WI38 (cell line): Measurements from ENCODE around the gene LIME1.
A peak's percentile ranks its signal among the peaks of the same experiment; 100 is the strongest.

Experiments
- H3K4me3 ChIP-seq: 2 replicates; pipeline ENCODE4 v1.5.1; 2011; ENCODE audit warnings: low read depth, mild to moderate bottlenecking, control low read depth, low read length
- CTCF ChIP-seq: IDR thresholded peaks from 2 replicates; pipeline ENCODE4 v1.5.1; 2012; ENCODE audit warnings: low read depth, mild to moderate bottlenecking, control low read depth, low read length

The LIME1 gene

GRCh38 chr20:63739130-63740069, 2.9 kb downstream of the LIME1 start, which contains the start of gene SLC2A4RG:
Gene SLC2A4RG, plus strand, starts transcription at chr20:63739776. Its CDS starts 137 bp downstream, at chr20:63739913.
- TF ChIP-seq CTCF: no peak
- H3K4me3 ChIP-seq: peak within 1 kb of the TSS; percentile 70

DNA sequence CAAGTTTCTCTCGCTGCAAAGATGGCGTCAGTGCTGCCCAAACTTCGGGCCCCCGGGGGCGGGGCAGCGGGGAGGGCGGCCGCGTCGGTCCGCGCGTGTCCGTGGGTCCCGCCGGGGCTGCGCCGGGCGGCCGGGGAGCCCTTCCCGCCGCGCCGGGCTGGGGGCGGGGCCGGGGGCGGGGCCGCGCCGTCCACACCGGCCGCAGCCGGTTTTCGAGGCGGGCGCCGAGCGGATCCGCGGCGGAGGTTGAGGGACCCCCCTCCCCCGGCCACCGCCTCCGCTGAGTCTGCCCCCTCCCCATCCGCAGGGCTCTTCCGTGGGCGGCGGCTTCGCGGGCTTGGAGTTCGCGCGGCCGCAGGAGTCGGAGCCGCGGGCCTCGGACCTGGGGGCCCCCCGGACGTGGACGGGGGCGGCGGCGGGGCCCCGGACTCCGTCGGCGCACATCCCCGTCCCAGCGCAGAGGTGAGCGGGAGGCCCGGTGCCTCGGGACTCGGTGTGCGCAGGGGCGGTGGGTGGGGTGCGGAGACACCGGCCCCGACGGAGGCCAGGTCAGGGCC, 3.7 kb downstream of the LIME1 start:
- H3K4me3 ChIP-seq: peak overlapping the region; percentile 70
- TF ChIP-seq CTCF: no peak

DNA sequence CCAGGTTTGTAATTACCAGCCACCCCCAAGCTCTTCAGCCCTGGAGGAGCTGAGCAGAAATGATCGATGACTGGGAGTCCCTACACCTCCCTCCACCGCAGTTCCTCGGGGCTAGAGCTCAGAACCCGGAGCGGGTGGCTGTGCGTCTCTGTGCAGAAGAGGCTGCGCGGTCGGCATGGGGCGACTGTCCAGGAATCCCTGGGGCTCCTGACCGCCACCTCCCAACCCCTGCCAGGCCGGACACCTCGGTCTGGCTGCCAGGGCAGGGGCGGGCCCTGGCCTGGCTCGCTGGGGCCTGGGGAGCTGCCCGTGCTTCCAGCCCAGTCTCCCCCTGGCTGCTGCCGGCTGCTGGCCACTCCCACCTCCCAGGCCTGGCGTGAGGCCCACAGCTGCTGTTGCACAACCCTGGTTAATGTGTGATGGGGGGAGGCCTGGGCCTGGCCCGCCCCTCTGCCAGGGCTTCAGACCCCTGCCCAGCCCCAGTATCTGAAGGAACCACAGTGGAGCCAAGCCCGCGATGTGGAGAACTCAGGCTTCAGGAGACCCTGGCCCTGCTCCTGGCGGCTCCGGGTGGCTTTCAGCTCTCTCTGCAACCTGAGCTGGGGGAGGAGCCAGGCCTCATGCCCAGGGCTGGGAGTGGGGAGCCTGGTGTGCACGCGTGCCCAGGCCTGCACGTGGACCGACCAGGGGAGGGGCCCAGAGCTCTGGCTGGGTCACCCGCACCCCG, 4.3 kb downstream of the LIME1 start:
- H3K4me3 ChIP-seq: peak overlapping the region; percentile 70
- no peak for TF ChIP-seq CTCF

- TF ChIP-seq CTCF: no peak
- H3K4me3 ChIP-seq: peak overlapping the region; percentile 70
Measured at GRCh38 chr20:63741354-63741675, 4.9 kb downstream of the LIME1 start.

GRCh38 chr20:63741676-63742380, 5.4 kb downstream of the LIME1 start:
- TF ChIP-seq CTCF: no peak
- H3K4me3 ChIP-seq: peak overlapping the region; percentile 70

DNA sequence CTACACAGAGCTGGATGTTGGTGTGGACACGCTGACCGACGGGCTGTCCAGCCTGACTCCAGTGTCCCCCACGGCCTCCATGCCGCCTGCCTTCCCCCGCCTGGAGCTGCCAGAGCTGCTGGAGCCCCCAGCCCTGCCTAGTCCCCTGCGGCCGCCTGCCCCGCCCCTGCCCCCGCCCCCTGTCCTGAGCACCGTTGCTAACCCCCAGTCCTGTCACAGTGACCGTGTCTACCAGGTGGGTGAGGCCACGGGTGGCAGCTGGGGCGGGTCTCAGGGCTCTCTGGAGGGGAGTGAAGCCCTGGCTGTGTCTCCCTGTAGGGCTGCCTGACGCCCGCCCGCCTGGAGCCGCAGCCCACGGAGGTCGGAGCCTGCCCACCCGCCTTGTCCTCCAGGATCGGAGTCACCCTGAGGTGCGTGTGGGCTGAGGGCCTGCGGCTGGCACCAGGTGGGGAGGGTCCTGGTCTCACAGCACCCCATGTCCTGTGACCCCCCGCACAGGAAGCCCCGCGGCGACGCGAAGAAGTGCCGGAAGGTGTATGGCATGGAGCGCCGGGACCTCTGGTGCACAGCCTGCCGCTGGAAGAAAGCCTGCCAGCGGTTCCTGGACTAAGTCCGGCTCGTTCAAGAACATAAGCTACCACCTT, 6.0 kb downstream of the LIME1 start:
- TF ChIP-seq CTCF: no peak
- no peak overlapping the region for H3K4me3 ChIP-seq
